Neutrophil (primary cell): ENCODE data around the gene TDO2.

ENCODE experiments used
- H3K27ac ChIP-seq: fragments of 200-600 bp; sonication (generic); 2 replicates; pipeline ENCODE4 v1.5.1; 2016; ENCODE audit warnings: mild to moderate bottlenecking, moderate library complexity
- H3K27me3 ChIP-seq: fragments of 200-600 bp; sonication (generic); 2 replicates; pipeline ENCODE4 v1.6.0; 2016; ENCODE audit warnings: mild to moderate bottlenecking
- H3K36me3 ChIP-seq: fragments of 200-600 bp; sonication (generic); 2 replicates; pipeline ENCODE4 v1.5.1; 2017
- H3K4me1 ChIP-seq, 2 experiments: fragments of 200-600 bp in 1 of 2; sonication (generic) in 1 of 2; 1 replicate in 1 of 2; 2 replicates in 1 of 2; pipeline versions ENCODE4 v1.5.1 to v1.6.1; 2013 to 2016; ENCODE audit warnings: low read depth in 1 of 2, low read length in 1 of 2, mild to moderate bottlenecking in 1 of 2, moderate library complexity in 1 of 2; ENCODE audit not compliant: control insufficient read depth in 1 of 2, insufficient read depth in 1 of 2
- H3K4me3 ChIP-seq, 2 experiments: fragments of 200-600 bp in 1 of 2; sonication (generic) in 1 of 2; 1 replicate in 1 of 2; 2 replicates in 1 of 2; pipeline ENCODE4 v1.5.1; 2013 to 2016; ENCODE audit warnings: low read depth in 1 of 2, low read length in 1 of 2, mild to moderate bottlenecking in 1 of 2, moderate library complexity in 1 of 2
- H3K9me3 ChIP-seq: fragments of 200-600 bp; sonication (generic); 2 replicates; pipeline ENCODE4 v1.5.1; 2016
- TF ChIP-seq, protein P1 (sequence below): fragments of 200-600 bp; sonication (generic); IDR thresholded peaks from 2 replicates; pipeline ENCODE4 v1.5.1; 2016; ENCODE audit warnings: antibody characterized with exemption

TDO2 gene

GRCh38 chr4:155962767-155963166 lies 59.3 kb downstream of the TDO2 start:
- Histone ChIP-seq H3K27ac (no peak overlapping the region), H3K4me1 (no peaks in the 10 kb centered on the region), H3K9me3 (no peaks in the 10 kb centered on the region), H3K27me3 (no peaks in the 10 kb centered on the region), H3K4me3 (no peak overlapping the region), H3K36me3 (no peaks in the 10 kb centered on the region)
- TF ChIP-seq, protein P1, sequence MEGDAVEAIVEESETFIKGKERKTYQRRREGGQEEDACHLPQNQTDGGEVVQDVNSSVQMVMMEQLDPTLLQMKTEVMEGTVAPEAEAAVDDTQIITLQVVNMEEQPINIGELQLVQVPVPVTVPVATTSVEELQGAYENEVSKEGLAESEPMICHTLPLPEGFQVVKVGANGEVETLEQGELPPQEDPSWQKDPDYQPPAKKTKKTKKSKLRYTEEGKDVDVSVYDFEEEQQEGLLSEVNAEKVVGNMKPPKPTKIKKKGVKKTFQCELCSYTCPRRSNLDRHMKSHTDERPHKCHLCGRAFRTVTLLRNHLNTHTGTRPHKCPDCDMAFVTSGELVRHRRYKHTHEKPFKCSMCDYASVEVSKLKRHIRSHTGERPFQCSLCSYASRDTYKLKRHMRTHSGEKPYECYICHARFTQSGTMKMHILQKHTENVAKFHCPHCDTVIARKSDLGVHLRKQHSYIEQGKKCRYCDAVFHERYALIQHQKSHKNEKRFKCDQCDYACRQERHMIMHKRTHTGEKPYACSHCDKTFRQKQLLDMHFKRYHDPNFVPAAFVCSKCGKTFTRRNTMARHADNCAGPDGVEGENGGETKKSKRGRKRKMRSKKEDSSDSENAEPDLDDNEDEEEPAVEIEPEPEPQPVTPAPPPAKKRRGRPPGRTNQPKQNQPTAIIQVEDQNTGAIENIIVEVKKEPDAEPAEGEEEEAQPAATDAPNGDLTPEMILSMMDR: no peak

DNA sequence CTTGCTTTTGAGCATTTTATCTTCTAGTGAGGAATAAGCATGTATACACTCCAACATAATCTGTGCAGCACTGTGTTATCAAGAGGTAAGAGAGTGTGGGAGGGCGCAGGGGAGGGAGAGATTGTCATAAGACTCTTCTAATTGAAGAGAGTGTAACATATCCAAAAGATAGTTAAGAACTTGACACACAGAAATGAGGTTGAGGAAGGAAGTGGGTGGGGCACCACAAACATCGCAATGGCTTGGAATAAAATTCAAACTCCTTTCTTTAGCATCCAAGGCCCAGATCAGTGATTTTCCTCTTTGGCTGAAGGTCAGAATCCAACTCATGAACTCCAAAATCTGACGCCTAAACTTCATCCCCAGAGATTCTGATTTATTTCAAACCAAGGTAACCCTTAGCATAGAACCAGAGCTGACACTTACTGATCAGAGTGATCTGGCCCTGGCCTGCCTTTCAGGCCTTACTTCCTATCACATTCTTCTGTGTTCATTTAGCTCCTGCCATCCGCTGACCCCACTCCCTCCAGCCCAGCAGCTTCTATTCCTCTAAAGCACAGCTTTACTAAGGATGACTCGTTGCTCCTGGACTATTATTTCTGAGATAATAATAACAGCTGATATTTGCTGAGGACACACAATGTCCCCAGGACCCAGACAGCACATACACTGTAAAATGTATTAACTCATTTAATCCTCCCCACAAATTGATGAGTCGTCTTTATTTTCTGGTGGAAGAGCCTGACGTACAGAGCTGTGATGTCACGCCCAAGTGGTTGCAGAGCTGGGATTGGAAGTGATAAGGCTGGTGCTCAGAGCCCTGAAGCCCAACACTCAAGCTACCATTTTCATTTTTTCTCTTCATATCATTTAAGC lies 60.8 kb downstream of the TDO2 start:
- Histone ChIP-seq H3K4me3 (no peak overlapping the region), H3K27me3 (no peaks in the 10 kb centered on the region), H3K27ac (no peak overlapping the region), H3K36me3 (no peaks in the 10 kb centered on the region), H3K4me1 (no peaks in the 10 kb centered on the region), H3K9me3 (no peaks in the 10 kb centered on the region)
- TF ChIP-seq, protein P1: no peak

- H3K27me3 ChIP-seq: no peaks in the 10 kb centered on the region
- H3K27ac ChIP-seq: no peak overlapping the region
- H3K9me3 ChIP-seq: no peaks in the 10 kb centered on the region
- H3K4me3 ChIP-seq: no peak overlapping the region
- no peaks in the 10 kb centered on the region for H3K4me1 ChIP-seq
- TF ChIP-seq, protein P1: no peak
- no peaks in the 10 kb centered on the region for H3K36me3 ChIP-seq
Observed at GRCh38 chr4:155966171-155966570, 62.7 kb downstream of the TDO2 start.

- H3K4me3 ChIP-seq: no peak overlapping the region
- no peaks in the 10 kb centered on the region for H3K9me3 ChIP-seq
- H3K4me1 ChIP-seq: no peaks in the 10 kb centered on the region
- TF ChIP-seq, protein P1: no peak
- H3K27me3 ChIP-seq: no peaks in the 10 kb centered on the region
- no peak overlapping the region for H3K27ac ChIP-seq
- H3K36me3 ChIP-seq: no peaks in the 10 kb centered on the region
Observed at GRCh38 chr4:155966731-155967395, 63.4 kb downstream of the TDO2 start.
